Stimulated activated CD8-positive, alpha-beta memory T cell treated with anti-CD3 and anti-CD28 coated beads, Interleukin-7, amount 100 ng/mL, for 24 hours (primary cell): Measurements from ENCODE around the gene SLC29A1.
"Not testable (repeated sequence)": the region's sequence is repeated elsewhere in the genome, so short reads cannot be mapped to it uniquely, and the experiment has no call there.

Source experiments
- DNase-seq: peaks from one replicate; pipeline ENCODE4 v3.0.0-alpha.2; 2020; ENCODE audit warnings: low read depth

SLC29A1 gene

DNA sequence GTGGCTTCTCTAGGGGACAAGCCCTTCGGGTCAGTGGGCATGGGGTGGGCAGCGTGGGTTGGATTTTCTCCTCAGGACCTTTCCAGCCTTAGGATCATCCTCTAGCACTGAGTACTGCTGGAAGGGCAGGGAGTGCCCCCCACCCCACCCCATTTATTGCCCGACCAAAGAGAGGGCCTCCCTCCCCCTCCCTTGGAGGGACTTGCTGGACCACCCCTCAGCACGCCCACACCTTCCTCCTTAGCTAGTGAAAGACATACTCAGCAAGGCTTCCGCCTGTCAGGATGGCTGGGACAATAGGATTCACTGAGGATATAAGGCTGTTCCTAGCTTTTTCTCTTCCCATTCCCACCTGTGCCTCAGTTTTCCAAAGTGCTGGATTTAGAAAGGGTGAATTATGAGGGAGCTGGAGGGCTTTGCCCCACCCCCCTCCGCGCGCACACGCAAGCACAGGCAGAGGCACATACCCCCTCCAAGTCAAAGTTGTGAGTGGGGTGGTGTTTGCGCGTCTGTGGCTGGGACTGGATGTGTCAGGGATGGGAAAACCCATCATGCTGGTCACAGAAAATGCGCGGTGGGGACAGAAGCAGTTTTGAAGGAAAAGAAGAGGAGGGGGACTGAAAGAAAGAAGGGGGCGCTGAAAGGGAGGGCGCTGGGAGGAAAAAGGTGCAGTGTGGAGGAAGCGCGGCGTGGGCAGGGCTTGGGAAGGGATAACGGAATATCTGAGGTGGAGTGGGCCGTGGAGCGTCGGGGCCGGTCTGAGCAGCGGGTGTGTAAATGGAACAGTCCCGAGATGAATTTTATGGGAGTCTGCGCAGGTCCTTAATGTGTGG is 693 bp upstream of the SLC29A1 start:
- DNase-seq: no peak

DNA sequence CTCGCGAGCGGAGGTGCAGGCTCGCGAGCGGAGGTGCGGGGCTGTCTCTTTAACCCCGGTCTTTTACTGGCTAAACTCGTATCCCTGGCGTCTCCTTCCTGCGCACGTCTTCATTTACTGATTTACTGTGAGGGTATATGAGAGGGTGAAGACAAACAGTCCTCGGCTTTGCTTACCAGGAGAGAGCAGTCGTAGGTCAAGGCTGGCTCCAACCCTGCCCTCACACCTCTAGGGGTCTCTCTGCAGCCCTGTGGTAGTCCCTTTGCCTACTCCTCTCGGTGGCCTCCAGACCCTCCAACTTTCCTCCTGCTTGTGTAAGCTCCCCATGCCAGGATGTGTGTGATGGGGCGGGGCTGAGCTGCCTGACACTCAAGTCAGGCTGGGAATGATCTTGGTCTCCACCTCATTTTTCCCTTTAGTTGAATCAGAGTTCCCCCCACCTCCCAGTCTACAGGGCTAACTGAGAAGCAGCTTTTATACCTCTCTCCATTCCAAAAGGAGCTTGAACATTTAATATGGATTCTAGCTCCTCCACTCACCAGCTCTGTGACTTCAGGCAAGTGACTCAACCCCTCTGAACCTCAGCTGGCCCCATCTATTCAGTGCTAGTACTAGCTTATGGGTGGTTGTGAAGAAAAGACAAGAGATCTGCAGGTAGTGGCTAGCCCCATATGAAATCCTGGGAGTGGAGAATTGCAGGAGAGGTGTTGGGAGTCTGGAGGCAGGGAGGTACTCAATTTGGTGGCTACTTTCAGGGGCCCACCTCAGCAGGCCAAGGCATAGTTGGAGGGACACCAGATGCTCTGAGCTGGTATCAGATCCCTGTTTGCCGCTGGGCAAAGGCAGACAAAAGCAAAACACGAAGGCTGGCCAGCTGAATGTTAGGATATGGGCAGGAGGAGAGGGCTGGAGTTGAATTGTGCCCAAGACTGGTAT is 902 bp downstream of the SLC29A1 start:
- no peak for DNase-seq

DNA sequence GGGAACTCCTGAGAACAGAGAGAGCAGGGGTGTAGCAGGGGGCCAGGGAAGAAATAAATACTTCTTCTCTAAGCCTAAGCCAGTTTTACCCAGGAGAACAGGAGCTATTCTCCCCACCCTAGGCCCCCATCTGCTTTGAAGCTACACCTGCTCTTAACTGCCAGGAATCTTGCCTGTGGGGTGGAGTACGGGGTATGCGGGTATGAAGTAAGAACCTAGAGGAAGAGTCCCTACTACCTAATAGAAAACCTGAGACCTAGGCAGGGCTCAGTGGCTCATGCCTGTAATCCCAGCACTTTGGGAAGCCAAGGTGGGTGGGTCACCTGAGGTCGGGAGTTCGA is 1.5 kb downstream of the SLC29A1 start:
- DNase-seq: no peak

DNA sequence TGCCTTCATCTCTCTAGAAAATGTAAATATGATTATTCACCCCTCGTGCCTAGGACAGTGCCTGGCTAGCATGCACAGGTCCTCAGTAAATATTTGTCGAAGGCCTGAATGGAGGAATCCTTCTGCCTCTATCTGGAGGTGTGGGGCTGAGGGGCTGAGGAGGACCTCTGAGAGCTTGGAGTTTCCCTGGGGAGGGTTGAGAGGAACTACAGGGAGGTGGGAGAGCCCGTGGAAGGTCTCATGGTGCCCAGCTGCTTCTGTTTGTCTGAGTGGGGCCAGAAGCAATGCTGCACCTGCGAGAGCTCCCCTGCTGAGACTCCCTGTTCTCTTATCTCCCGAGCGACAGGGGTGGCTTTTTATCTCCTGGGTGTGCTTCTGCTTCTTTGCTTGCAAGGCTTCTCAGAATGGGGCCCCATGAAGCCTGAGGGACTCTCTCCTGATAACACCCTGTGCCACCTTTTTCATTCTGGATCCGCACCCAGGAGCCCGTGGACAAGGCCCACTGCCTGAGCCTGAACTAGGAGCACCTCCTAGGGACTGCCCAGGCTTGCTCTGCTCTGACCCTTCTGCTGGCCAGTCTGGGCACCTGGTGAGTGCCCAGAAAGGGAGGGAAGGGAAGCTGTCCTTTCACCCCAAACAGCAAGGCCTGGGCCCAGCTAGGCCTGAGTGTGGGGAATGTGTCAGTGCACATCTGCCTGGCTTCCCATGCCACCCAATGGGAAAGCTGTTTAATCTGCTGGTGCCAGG is 2.4 kb downstream of the SLC29A1 start:
- DNase-seq: no peak

DNA sequence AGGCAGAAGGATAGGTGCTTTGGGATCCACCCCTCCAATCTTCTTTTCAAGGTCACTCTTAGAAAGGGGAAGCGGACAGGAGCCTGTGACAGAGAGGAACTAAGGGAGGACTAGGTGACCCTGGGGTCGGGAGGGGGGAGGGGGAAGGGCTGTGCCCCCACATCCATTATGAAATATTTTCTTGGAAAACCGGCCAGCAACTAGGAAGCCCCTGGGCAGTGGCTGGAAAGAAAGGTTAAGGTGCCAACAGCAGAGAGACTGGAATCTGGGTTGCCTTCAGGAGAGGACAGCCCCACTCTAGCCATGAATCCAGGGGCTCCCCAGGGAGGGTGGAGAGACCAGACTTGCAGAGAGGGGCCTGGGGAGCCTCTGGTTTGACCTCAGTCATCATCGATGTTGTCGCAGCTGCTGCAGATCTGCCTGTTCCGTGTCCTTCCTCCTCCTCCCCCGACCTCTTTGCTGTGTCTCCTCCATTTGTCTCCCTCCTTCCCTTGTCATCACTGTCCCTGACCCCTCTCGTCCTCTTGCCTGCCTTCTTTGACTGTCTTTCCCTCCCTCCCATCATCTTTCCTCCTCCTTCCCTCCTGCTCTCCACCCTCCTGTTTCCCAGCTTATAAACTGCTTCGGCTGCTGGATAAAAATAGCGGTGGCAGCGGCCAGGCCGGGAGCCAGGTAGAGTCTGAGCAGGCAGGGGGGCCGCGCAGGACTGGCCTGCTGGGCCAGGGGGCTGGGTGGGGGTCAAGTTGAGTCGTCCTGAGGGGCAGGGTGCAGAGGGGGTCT is 3.2 kb downstream of the SLC29A1 start:
- DNase-seq: no peak

DNA sequence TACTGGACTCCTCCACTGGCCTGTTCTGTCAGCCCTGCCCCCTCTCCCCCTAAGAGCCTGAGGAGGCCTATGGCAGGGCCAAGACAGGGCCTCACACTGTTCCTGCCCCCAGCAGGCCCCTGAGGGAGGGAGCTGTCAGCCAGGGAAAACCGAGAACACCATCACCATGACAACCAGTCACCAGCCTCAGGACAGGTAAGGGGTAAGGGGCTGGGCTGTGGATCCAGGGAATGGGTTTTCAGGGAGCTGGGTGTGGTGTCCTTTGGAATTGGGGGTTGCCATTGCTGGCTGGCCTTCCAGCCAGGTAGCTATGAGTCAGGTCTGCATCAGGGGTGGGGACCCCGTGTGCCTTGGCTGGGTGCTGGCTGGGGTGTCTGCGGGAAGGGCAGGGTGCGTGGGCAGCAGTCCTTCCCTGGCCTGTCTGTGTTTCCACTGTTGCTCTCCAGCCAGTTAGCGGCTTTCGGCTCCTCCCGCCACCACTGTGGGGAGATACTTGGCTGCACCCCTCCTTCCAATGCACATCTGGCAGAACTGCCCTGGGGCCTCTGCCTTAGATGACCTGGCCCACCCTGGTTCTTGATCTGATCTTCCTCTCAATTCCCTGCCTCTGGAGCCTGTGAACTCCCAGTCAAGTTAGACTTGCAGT is 3.9 kb downstream of the SLC29A1 start:
- DNase-seq: no peak

DNA sequence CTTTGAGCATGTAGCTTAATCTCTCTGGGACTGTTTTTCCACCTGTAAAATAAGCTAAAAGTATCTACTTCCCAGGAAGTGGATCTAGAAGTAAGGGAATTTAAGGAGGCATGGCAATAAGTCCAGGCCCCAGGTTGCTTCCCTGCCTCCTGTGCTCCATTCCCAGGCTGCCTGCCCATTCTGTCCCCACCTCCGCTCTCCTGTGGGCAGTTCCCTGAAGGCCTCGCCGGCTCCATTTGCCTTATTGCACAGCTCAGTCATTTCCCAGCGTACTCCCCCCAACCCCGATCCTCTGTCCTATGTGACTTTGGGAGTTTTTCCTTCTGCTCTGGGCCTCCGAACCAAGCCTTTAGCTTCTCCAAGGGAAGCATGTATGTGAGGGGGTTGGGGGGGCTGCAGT is 4.6 kb downstream of the SLC29A1 start:
- DNase-seq: no peak

DNA sequence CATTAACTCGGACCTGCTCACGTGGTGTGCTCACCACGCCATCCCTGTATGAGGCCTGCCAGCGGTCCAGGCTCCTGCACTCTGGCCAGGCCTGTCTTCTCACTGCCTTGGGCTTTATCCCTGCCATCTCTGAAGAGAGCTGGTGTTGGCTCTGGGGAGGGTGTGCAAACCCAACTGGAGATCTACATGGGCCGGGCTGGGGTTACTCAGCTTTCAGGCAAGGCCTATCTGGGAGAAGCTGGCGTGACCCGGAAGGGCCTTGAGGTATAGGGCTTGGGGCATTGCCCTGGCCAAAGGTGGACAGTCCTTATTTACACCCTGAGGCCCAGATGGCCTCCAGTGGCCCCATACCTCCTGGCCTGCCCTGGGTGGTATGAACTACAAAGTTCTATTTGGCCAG is 5.0 kb downstream of the SLC29A1 start:
- DNase-seq: no peak

DNA sequence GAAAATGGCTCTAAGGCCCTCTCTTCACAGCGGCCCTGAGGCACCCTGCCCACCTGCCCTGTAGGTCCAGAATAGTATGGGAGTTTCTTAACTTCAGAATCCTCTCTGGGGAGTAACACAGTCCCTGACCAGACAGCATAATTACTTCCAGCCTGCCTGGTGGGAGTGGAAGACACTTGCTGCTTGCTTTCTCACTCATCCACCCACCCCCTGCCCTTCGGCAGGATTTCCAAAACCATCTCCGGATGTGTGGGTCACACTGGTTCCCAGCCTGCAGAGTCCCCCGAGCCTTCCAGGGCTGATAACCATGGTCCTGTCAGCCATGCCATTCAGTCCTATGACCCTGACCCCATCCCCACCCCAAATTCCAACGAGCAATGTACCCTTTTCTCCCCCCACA is 5.4 kb downstream of the SLC29A1 start:
- DNase-seq: no peak

DNA sequence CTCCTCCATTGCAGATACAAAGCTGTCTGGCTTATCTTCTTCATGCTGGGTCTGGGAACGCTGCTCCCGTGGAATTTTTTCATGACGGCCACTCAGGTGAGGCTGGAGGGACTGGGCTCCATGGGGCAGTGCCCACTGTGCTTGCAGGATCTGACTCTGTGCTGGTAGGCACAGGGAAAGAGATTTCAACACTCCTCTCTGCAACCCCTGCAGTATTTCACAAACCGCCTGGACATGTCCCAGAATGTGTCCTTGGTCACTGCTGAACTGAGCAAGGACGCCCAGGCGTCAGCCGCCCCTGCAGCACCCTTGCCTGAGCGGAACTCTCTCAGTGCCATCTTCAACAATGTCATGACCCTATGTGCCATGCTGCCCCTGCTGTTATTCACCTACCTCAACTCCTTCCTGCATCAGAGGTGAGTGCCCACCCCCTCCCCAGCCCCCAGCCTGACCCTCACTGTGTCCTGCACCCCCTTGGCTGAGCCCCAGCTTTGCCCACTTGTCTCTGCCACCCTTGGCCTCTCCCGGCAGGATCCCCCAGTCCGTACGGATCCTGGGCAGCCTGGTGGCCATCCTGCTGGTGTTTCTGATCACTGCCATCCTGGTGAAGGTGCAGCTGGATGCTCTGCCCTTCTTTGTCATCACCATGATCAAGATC is 6.1 kb downstream of the SLC29A1 start:
- DNase-seq: no peak

DNA sequence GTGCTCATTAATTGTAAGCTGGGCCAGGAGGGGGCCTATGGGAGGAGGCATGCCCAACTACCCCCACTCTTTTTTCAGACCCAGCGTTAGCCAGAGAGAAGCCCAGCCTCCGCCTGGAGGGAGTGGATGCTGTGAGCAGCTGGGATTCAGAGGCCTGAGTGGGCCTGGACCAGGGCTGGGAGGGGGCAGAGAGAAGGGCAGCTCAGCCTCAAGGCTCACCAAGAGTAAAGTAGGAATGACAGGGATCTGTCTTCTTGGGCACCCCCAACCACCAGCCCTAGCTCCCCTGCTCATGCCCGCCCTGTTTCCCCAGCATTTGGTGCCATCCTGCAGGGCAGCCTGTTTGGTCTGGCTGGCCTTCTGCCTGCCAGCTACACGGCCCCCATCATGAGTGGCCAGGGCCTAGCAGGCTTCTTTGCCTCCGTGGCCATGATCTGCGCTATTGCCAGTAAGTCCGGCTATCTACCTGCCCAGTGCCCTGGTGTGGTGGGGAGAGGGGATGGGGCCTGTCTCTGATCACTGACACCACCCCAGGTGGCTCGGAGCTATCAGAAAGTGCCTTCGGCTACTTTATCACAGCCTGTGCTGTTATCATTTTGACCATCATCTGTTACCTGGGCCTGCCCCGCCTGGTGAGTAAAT is 6.8 kb downstream of the SLC29A1 start:
- DNase-seq: no peak

DNA sequence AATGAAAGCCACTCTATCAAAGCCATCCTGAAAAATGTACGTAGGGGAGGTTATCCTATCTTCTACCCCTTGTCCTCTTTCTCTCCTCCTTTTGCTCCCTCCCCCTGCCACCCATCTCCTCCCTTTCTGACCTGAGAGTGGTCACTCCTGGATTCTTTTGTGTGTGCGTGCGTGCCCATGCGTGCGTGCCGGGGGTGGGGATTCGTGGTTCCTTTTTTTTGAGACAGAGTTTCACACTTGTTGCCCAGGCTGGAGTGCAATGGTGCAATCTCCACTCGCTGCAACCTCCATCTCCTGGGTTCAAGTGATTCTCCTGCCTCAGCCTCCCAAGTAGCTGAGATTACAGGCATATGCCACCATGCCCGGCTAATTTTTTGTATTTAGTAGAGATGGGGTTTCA is 8.0 kb downstream of the SLC29A1 start:
- not testable (repeated sequence) for DNase-seq

DNA sequence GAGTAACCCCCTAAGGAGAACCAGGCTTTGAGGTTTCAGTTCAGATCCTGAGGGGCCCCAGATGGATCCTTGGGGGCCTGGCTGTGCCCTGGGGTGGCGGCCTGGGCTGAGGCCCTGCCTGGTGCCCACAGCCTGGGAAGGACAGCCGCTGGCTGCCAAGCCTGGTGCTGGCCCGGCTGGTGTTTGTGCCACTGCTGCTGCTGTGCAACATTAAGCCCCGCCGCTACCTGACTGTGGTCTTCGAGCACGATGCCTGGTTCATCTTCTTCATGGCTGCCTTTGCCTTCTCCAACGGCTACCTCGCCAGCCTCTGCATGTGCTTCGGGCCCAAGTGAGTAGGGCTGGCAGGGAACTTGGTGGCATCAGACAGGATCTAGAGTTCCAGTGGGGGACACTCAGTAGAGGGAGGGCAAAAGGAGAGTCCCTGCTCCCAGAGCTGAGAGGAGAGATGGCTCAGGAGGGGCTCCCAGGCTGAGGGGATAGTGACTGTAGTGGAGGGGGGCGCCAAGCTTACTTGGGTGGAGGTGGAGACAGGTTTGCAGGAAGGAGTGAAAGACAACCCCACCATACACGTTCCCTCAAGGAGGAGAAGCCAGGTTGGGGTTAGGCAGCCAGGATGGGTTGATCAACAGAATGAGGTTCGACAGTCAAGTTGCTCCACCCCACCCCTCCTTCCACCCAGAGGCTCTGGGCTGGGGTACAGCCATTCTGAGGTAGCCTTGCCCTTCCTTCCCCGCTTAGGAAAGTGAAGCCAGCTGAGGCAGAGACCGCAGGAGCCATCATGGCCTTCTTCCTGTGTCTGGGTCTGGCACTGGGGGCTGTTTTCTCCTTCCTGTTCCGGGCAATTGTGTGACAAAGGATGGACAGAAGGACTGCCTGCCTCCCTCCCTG is 9.5 kb downstream of the SLC29A1 start:
- no peak for DNase-seq

DNA sequence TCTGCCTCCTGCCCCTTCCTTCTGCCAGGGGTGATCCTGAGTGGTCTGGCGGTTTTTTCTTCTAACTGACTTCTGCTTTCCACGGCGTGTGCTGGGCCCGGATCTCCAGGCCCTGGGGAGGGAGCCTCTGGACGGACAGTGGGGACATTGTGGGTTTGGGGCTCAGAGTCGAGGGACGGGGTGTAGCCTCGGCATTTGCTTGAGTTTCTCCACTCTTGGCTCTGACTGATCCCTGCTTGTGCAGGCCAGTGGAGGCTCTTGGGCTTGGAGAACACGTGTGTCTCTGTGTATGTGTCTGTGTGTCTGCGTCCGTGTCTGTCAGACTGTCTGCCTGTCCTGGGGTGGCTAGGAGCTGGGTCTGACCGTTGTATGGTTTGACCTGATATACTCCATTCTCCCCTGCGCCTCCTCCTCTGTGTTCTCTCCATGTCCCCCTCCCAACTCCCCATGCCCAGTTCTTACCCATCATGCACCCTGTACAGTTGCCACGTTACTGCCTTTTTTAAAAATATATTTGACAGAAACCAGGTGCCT is 10.2 kb downstream of the SLC29A1 start:
- DNase-seq: no peak

DNA sequence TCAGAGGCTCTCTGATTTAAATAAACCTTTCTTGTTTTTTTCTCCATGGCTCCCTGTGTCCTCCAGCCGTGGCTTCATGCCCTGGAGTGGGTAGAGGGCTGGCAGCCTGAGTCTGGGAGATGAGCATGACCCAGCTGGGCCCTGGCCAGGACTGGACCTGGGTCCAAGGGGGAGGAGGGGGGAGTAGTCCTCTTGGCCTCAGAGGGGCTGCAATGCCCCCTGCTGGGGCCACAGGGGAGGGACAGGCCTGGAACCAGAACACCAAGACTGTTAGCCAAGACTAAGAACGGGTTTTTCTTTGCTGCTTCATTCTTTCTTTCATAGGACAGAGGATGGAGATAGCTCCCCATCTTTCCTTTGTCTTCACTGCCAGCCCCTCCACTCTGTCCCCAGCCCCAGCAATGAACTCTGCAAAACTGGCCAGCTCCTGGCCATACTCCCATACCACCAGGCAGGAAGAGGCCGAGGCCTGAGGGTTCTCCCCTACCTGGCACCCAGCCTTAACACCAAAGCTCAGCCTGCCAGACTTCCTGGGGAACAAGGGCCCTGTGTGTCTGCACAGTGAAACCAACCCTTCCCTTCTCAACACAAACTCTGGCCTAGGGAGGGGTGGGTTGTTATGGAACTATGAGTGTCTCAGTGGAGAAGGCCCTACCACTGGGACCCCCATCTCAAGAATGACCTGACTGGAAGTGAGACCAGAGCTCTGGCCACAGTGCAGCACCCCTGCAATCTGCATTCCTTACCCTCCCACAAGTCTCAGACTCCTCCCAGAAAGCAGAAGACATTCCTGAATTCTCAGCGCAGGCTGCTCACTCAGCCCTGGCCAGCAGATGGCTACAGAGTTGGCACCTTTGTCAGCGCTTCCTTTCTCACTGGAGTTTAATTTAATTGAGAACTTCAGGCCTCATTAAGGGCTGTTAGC is 11.0 kb downstream of the SLC29A1 start:
- no peak for DNase-seq

DNA sequence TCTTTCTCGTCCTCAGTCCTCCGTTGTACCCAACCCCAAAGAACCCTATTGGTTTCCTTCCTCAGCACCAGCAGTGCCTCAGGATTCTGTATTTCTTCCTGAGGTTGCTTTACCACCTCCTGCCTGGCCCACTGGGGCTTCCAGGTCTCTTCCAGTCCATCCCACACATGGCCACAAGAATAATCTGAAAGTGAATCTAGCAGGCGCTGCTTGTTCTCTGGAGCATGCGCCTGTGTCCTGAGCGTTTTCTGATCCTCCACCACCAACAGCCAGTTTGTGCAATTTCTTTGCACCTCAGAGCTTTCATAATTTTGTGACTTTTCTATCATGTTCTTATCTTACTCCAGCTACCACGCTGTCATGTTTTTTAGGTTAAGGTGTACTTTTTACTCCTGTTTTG is 11.9 kb downstream of the SLC29A1 start:
- no peak for DNase-seq

DNA sequence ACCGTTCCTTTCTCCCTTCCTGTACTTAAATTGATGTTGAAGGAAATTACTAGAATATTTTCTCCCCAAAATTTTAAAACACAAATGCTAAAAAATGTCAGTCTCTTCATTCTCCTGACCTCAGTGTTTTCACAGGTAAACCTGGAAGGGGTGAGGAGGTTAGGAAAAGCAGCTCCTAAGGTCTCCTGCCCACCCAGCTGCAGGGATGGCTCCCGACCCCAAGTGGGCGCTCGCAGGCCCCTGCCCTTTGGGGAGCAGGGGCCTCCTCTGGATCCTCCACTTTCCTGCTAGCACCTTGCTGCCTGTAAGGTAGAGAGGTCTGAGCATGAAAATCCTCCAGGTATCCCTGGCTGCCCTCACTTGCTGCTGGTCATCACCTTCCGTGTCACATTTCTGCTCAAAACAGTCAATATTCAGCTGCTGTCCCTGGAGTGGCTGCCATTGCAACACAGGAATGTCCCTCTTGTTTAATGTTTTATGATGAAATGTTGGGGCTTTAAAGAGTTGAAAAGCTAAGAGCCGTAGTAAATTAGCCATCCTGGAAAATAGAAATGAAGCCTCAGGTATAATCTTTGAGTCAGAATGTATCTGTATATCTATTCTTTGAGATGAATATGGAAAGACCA is 12.6 kb downstream of the SLC29A1 start:
- DNase-seq: no peak
